Peyer's patch (tissue), 4 donors: Measurements from ENCODE around the gene CLHC1. TPM values are rescaled to one million over a fixed set of nuclear protein-coding genes. Genes with fewer than 3 reads are reported as not detected.
"Not testable (repeated sequence)": the region's sequence is repeated elsewhere in the genome, so short reads cannot be mapped to it uniquely, and the experiment has no call there.

ENCODE experiments used
- DNase-seq, 3 donors: peaks; one replicate each; pipeline ENCODE4 v3.0.0-alpha.2; 2017 to 2019
- H3K27ac ChIP-seq, 4 donors: fragments of 200-600 bp; sonication (generic); one replicate each; pipeline ENCODE4 v1.5.1; 2016 to 2019
- H3K27me3 ChIP-seq, 2 donors: fragments of 200-600 bp; sonication (generic); one replicate each; pipeline ENCODE4 v1.5.1; 2019
- H3K36me3 ChIP-seq, 3 donors: fragments of 200-600 bp; sonication (generic); one replicate each; pipeline ENCODE4 v1.5.1; 2016 to 2019
- H3K4me1 ChIP-seq, 4 donors: fragments of 200-600 bp; sonication (generic); one replicate each; pipeline ENCODE4 v1.5.1; 2016 to 2019
- H3K4me3 ChIP-seq, 4 donors: fragments of 200-600 bp; sonication (generic); 1 replicate in 3 of 4; 2 replicates in 1 of 4; pipeline ENCODE4 v1.5.1; 2016 to 2019; ENCODE audit warnings: mild to moderate bottlenecking in 1 of 4
- H3K9me3 ChIP-seq, 4 donors: fragments of 200-600 bp; sonication (generic); one replicate each; pipeline ENCODE4 v1.5.1; 2016 to 2019; ENCODE audit warnings: mild to moderate bottlenecking in 1 of 4
- CTCF ChIP-seq, 6 experiments: fragments of 450-650 bp in 4 of 6; fragments of 200-600 bp in 2 of 6; sonication (generic) in 1 of 6; IDR thresholded peaks; one replicate each; pipeline ENCODE4 v1.5.1; 2017 to 2019; ENCODE audit warnings: antibody characterized with exemption in 6 of 6, mild to moderate bottlenecking in 3 of 6, moderate library complexity in 1 of 6
- POLR2A ChIP-seq, 2 donors: fragments of 450-650 bp; IDR thresholded peaks; one replicate each; pipeline ENCODE4 v1.5.1; 2017; ENCODE audit warnings: antibody characterized with exemption in 2 of 2, mild to moderate bottlenecking in 2 of 2, moderate library complexity in 2 of 2
- total RNA-seq, 4 donors: library from RNA; depleted of rRNA; stranded (reverse); fragments of >200 nt; gene quantifications; one replicate each; pipeline ENCODE4 v1.1.0, GENCODE V29; 2016

CLHC1 gene
- total RNA-seq, result 10 to 100 TPM in 1 of 4 donors, 1 to 10 TPM in 3; 1.9 to 15.3 (median 8.1) TPM

DNA sequence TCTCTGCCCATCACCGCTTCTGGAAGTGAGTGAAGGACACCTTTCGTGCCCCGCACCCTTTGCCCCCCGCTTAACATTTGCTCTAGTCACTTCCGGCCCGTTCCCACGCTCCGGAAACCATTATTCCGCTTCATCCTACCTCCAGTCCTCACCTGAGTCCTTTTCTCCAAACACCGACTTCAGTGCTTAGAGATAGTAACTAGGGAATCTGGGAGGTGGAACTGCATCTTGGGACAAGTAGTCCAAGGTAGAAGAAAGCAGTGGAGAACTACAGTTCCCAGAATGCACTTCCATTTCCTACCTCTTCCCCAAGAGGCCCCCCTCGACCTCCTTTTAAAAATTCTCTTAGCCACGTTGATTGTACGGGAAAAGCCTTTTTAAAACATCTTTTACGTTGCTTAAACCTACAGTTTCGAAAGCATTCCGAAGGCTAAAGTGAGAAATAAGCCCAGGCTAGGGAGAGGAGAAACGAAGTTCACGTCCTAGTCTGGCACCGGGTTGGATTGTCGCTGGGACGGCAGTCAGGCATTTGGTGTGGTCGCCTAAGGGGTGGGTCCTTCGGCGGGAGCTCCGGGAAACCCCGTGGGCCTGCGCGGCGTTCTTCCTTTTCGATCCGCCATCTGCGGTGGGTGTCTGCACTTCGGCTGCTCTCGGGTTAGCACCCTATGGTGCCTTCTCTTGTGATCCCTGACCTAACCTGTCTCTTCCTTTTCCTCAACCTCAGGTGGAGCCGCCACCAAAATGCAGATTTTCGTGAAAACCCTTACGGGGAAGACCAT, at the start of gene CLHC1, which contains the start of gene RPS27A:
TSS of gene CLHC1 (minus strand) at position 210 of the 779 bp plus-strand sequence. CDS start 9,882 bp downstream, outside the sequence.
TSS of gene RPS27A (plus strand) at position 605 of the 779 bp plus-strand sequence. CDS start at position 742, 137 bp downstream.
- H3K4me3 ChIP-seq, result peak within 1 kb of the TSS; percentile 70 to 96 (median 78)

GRCh38 chr2:55280851-55281546, 48.9 kb upstream of the CLHC1 start:
- not testable (repeated sequence) for H3K4me3 ChIP-seq, H3K27me3 ChIP-seq
- peak overlapping the region in 1 of 4 donors; percentile 90 for H3K27ac ChIP-seq

More for the DNA sequence above, at the start of gene CLHC1, which contains the start of gene RPS27A:
- H3K9me3 ChIP-seq, result no peaks in the 10 kb centered on the region
- no peaks in the 10 kb centered on the region for H3K27me3 ChIP-seq
- H3K36me3 ChIP-seq, result peaks cover 0 to 34% (median 0%) of the 10 kb centered on the region in 3 donors
- peaks cover 0 to 13% (median 4%) of the 10 kb centered on the region in 4 donors for H3K4me1 ChIP-seq
- DNase-seq, result peak; percentile 86 to 95 (median 92)
- peak within 1 kb of the TSS; percentile 83 to 93 (median 91) for H3K27ac ChIP-seq
- TF ChIP-seq CTCF (IDR thresholded peaks at IDR 0.05), result peak in 2 of 6 experiments; percentile 23 to 26
- peak; percentile 58 to 83 for TF ChIP-seq POLR2A (IDR thresholded peaks at IDR 0.05)

DNA sequence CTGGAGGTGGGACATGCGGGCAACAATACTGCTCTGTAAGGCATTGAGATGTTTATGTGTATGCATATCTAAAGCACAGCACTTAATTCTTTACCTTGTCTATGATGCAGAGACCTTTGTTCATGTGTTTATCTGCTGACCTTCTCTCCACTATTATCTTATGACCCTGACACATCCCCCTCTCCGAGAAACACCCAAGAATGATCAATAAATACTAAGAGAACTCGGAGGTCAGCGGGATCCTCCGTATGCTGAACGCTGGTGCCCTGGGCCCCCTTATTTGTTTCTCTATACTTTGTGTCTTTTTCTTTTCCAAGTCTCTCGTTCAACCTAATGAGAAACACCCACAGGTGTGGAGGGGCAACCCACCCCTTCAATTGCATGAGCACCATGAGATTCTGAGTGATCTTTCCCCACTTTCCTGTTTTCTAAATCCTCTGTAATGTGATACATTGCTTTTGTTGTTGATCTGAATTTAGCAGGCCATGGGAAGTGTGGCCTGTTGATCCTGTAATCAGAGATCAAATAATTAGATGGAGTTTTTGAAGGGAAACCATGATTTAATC, 47.8 kb upstream of the CLHC1 start:
- H3K36me3 ChIP-seq, DNase-seq, H3K27ac ChIP-seq: not testable (repeated sequence)

More at GRCh38 chr2:55280851-55281546, 48.9 kb upstream of the CLHC1 start:
- not testable (repeated sequence) for DNase-seq, H3K36me3 ChIP-seq, H3K9me3 ChIP-seq
- peaks cover 0 to 12% (median 0%) of the 10 kb centered on the region in 4 donors for H3K4me1 ChIP-seq

DNA sequence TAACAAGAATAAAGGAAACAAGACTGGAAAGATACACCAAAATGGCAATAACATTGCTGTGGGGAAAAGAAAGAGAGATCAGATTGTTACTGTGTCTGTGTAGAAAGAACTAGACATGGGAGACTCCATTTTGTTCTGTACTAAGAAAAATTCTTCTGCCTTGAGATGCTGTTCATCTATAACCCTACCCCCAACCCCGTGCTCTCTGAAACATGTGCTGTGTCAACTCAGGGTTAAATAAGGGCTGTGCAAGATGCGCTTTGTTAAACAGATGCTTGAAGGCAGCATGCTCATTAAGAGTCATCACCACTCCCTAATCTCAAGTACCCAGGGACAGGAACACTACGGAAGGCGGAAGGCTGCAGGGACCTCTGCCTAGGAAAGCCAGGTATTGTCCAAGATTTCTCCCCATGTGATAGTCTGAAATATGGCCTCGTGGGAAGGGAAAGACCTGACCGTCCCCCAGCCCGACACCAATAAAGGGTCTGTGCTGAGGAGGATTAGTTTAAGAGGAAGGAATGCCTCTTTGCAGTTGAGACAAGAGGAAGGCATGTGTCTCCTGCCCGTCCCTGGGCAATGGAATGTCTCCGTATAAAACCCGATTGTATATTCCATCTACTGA, 47.2 kb upstream of the CLHC1 start:
- H3K27me3 ChIP-seq, H3K27ac ChIP-seq, H3K9me3 ChIP-seq, H3K4me3 ChIP-seq, DNase-seq, H3K36me3 ChIP-seq: not testable (repeated sequence)
- H3K4me1 ChIP-seq, result peaks cover 0 to 12% (median 0%) of the 10 kb centered on the region in 4 donors

More for the DNA sequence above, 47.8 kb upstream of the CLHC1 start:
- not testable (repeated sequence) for H3K9me3 ChIP-seq, H3K27me3 ChIP-seq, H3K4me3 ChIP-seq
- peaks cover 0 to 12% (median 0%) of the 10 kb centered on the region in 4 donors for H3K4me1 ChIP-seq

DNA sequence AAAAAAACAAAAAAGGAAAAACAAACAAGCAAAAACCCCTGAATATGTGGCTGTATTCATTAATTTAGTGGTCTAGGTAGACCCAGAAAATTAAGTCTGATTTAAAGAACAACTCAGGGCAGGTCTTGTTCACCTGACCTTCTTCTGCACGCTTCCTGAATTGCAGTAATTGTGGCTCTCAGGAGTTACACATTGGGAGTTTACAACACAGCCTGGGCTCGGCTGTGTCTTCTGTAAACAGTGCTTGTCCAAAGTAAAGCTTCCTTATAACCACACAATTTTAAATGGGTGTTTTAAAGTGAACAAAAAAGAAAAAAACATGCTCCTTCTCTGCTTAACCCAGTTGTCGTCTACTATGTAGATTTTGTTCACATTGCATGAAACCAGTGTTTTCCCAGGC, 45.2 kb upstream of the CLHC1 start:
- H3K4me3 ChIP-seq, result no peak overlapping the region
- no peaks in the 10 kb centered on the region for H3K27me3 ChIP-seq
- TF ChIP-seq CTCF (IDR thresholded peaks at IDR 0.05), result no peak
- TF ChIP-seq POLR2A (IDR thresholded peaks at IDR 0.05), result no peak
- no peak for DNase-seq
- H3K4me1 ChIP-seq, result no peaks in the 10 kb centered on the region
- no peaks in the 10 kb centered on the region for H3K36me3 ChIP-seq
- peak overlapping the region in 1 of 4 donors; percentile 3 for H3K27ac ChIP-seq
- no peaks in the 10 kb centered on the region for H3K9me3 ChIP-seq

DNA sequence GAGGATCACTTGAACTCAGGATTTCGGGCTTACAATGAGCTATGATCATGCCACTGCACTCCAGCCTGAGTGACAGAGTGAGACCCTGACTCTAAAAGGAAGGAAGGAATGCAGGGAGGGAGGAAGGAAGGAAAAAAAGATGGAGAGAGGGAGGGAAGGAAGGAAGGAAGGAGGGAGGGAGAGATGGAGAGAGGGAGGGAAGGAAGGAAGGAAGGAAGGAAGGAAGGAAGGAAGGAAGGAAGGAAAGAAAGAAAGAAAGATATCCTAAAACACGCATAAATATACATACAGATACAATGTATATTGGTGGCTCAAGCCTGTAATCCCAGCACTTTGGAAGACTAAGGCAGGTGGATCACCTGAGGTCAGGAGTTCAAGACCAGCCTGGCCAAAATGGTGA, 42.3 kb upstream of the CLHC1 start:
- peaks cover 0 to 12% (median 0%) of the 10 kb centered on the region in 4 donors for H3K4me1 ChIP-seq
- not testable (repeated sequence) for H3K27me3 ChIP-seq, H3K36me3 ChIP-seq, H3K27ac ChIP-seq, DNase-seq, H3K4me3 ChIP-seq, H3K9me3 ChIP-seq

DNA sequence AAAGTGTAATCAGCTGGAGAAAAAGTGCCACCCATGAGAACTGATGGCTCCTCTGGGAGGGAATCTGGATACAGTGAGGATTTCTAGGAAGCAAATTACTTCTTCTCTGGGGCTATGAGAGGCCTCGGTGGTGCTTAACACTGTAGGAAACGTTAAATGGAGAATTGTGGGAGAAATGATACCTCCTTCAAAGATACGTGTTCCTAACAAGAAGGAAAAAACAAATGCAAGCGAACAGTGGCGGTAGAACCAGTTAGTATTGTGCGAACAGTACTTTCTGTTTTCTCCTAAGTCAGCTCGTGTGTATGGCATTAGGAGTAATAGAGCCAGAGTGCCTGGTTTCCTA, 37.5 kb upstream of the CLHC1 start:
- H3K4me1 ChIP-seq, result peaks cover 0 to 12% (median 0%) of the 10 kb centered on the region in 4 donors
- TF ChIP-seq CTCF (IDR thresholded peaks at IDR 0.05), result no peak
- no peak for TF ChIP-seq POLR2A (IDR thresholded peaks at IDR 0.05)
- peak overlapping the region; percentile 47 to 75 (median 59) for H3K4me3 ChIP-seq
- H3K27ac ChIP-seq, result peak overlapping the region; percentile 10 to 84 (median 80)
- no peaks in the 10 kb centered on the region for H3K27me3 ChIP-seq
- H3K36me3 ChIP-seq, result peaks cover 0 to 6% (median 0%) of the 10 kb centered on the region in 3 donors
- no peaks in the 10 kb centered on the region for H3K9me3 ChIP-seq
- DNase-seq, result no peak
